ENCODE data around the gene IGLL5. TPM values are rescaled to one million over a fixed set of nuclear protein-coding genes. Genes with fewer than 3 reads are reported as not detected.
"Not testable (repeated sequence)": the region's sequence is repeated elsewhere in the genome, so short reads cannot be mapped to it uniquely, and the experiment has no call there.

IGLL5 gene
- total RNA-seq, 1 experiment from 2014 or later, result not detected

DNA sequence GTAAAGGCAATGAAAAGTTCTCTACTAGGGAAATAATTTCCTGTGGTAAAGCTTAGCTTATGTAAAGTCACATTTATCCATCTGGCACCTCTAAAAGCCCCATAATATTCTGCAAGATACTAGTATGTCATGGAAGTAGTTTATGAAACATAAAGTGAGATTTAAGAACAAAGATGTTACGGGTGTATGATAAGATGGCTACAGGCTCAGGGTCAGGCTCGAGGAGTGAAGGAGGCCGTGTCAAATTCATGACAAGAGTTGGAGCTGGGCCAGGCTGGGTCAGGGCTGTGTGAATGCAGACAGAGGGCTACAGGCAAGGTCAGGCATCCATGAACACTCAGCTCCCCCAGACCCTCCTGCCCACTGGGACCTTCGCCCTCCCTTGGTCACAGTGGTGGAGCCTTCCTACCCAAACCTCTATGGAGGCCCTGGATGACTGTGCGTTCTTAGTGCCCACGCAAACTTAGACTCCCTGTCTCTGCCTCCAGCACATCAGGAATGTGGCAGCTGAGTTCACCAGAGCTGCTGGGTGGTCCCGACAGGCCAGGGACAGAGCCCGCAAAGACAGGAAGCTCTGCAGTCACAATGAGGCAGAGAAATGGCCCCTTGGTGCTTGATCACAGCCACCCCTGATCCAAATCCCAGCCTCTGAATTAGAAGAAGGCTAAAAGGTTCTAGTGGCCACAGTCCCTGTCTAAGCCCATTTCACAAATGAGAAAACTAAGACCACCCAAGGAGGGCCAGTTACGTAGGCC, 14.8 kb downstream of the IGLL5 start:
- CTCF ChIA-PET, result interaction anchor here (0.6 to 1.3 kb wide), 2 partner anchors 18 to 296 kb away, joined by 4 read pairs; no protein-coding TSS in a partner anchor
- BruUV-seq (replicated peaks), result no TSS peak
- intact Hi-C loops (cut with micrococcal nuclease; ENCODE audit: unreplicated experiment), result no loop called here

DNA sequence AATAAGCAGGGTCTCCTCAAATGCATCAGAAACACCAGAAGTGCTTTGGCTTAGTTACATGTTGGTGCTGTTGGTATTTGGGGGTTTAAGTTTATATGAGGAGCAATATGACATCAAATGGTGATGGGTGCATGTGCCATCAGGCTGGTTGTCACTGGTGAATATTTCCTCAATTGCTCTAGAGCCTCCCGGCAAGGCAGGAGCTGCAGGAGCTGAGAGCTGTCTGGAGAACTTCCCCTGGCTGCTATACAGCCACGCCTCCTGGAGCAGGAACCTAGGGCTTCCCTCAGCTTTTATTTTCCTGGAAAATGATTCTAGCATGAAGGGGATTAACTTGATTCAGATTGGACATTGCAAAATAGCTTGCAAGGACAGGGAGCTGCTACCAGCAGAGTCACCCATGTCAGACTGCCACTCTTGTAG, 15.8 kb downstream of the IGLL5 start:
- no peak overlapping the region for H3K4me3 Mint-ChIP-seq (ENCODE audit: low read depth, unreplicated experiment)
- DNase-seq, result no peak
- no peaks in the 10 kb centered on the region for H3K36me3 Mint-ChIP-seq (ENCODE audit: insufficient read depth, unreplicated experiment)
- intact Hi-C loops (cut with micrococcal nuclease; ENCODE audit: unreplicated experiment), result no loop called here
- no peak for TF ChIP-seq CTCF (IDR thresholded peaks at IDR 0.05; ENCODE audit: unreplicated experiment)
- no peak overlapping the region for H3K27ac Mint-ChIP-seq (ENCODE audit: unreplicated experiment)
- CTCF ChIA-PET, result interaction anchor here (1.3 kb wide), 1 partner anchor 19 kb away, joined by 4 read pairs; no protein-coding TSS in a partner anchor
- no peaks in the 10 kb centered on the region for H3K9me3 Mint-ChIP-seq (ENCODE audit: low read depth, unreplicated experiment)
- peaks cover 88% of the 10 kb centered on the region for H3K27me3 Mint-ChIP-seq (ENCODE audit: unreplicated experiment)
- H3K4me1 Mint-ChIP-seq (ENCODE audit: low read depth, unreplicated experiment), result no peaks in the 10 kb centered on the region
- BruUV-seq (replicated peaks), result no TSS peak

More for the DNA sequence above, 14.8 kb downstream of the IGLL5 start:
- Mint-ChIP-seq H3K27me3 (ENCODE audit: unreplicated experiment) (peaks cover 88% of the 10 kb centered on the region), H3K36me3 (ENCODE audit: insufficient read depth, unreplicated experiment) (no peaks in the 10 kb centered on the region), H3K9me3 (ENCODE audit: low read depth, unreplicated experiment) (no peaks in the 10 kb centered on the region), H3K4me3 (ENCODE audit: low read depth, unreplicated experiment) (no peak overlapping the region), H3K4me1 (ENCODE audit: low read depth, unreplicated experiment) (no peaks in the 10 kb centered on the region), H3K27ac (ENCODE audit: unreplicated experiment) (no peak overlapping the region)
- no peak for DNase-seq
- TF ChIP-seq CTCF (IDR thresholded peaks at IDR 0.05; ENCODE audit: unreplicated experiment), result no peak

GRCh38 chr22:22903781-22904192, 16.2 kb downstream of the IGLL5 start:
- CTCF ChIA-PET, result interaction anchor here (1.3 kb wide), 1 partner anchor 20 kb away, joined by 4 read pairs; no protein-coding TSS in a partner anchor
- intact Hi-C loops (cut with micrococcal nuclease; ENCODE audit: unreplicated experiment); BruUV-seq (replicated peaks); H3K4me1 Mint-ChIP-seq (ENCODE audit: low read depth, unreplicated experiment); H3K4me3 Mint-ChIP-seq (ENCODE audit: low read depth, unreplicated experiment); DNase-seq; H3K9me3 Mint-ChIP-seq (ENCODE audit: low read depth, unreplicated experiment); H3K36me3 Mint-ChIP-seq (ENCODE audit: insufficient read depth, unreplicated experiment); H3K27ac Mint-ChIP-seq (ENCODE audit: unreplicated experiment): not testable (repeated sequence)
- H3K27me3 Mint-ChIP-seq (ENCODE audit: unreplicated experiment), result peaks cover 89% of the 10 kb centered on the region

GRCh38 chr22:22904736-22905135, 17.1 kb downstream of the IGLL5 start:
- peaks cover 96% of the 10 kb centered on the region for H3K27me3 Mint-ChIP-seq (ENCODE audit: unreplicated experiment)
- H3K27ac Mint-ChIP-seq (ENCODE audit: unreplicated experiment); H3K4me1 Mint-ChIP-seq (ENCODE audit: low read depth, unreplicated experiment); intact Hi-C loops (cut with micrococcal nuclease; ENCODE audit: unreplicated experiment); H3K4me3 Mint-ChIP-seq (ENCODE audit: low read depth, unreplicated experiment); H3K36me3 Mint-ChIP-seq (ENCODE audit: insufficient read depth, unreplicated experiment); CTCF ChIA-PET; DNase-seq; H3K9me3 Mint-ChIP-seq (ENCODE audit: low read depth, unreplicated experiment); BruUV-seq (replicated peaks): not testable (repeated sequence)

- CTCF ChIA-PET; BruUV-seq (replicated peaks); DNase-seq; H3K36me3 Mint-ChIP-seq (ENCODE audit: insufficient read depth, unreplicated experiment); intact Hi-C loops (cut with micrococcal nuclease; ENCODE audit: unreplicated experiment); H3K4me3 Mint-ChIP-seq (ENCODE audit: low read depth, unreplicated experiment); H3K4me1 Mint-ChIP-seq (ENCODE audit: low read depth, unreplicated experiment); H3K27ac Mint-ChIP-seq (ENCODE audit: unreplicated experiment); H3K9me3 Mint-ChIP-seq (ENCODE audit: low read depth, unreplicated experiment): not testable (repeated sequence)
- H3K27me3 Mint-ChIP-seq (ENCODE audit: unreplicated experiment), result peaks cover 96% of the 10 kb centered on the region
Observed at GRCh38 chr22:22906391-22906790, 18.8 kb downstream of the IGLL5 start.
